Stimulated activated CD4-positive, alpha-beta T cell treated with anti-CD3 and anti-CD28 coated beads, Interleukin-4, amount 100 ng/mL, for 1 hour (primary cell): ENCODE results near the gene ABCC8.

Experiments used
- DNase-seq: peaks from one replicate; pipeline ENCODE4 v3.0.0-alpha.2; 2020

ABCC8 gene

GRCh38 chr11:17476317-17477083, at the start of gene ABCC8:
TSS of gene ABCC8 (minus strand) at chr11:17476845. CDS start at chr11:17476776, 69 bp downstream.
- DNase-seq, result no peak

- no peak for DNase-seq
Observed at GRCh38 chr11:17526326-17526725, 49.7 kb upstream of the ABCC8 start.

- DNase-seq, result no peak
Observed at GRCh38 chr11:17525570-17525969, 48.9 kb upstream of the ABCC8 start.

- no peak for DNase-seq
Observed at GRCh38 chr11:17524221-17524620, 47.6 kb upstream of the ABCC8 start.

GRCh38 chr11:17522655-17523054, 46.0 kb upstream of the ABCC8 start:
- no peak for DNase-seq

- no peak for DNase-seq
Observed at GRCh38 chr11:17521106-17521900, 44.7 kb upstream of the ABCC8 start.

GRCh38 chr11:17519061-17519885, 42.6 kb upstream of the ABCC8 start:
- DNase-seq, result no peak

- no peak for DNase-seq
Observed at GRCh38 chr11:17518366-17518765, 41.7 kb upstream of the ABCC8 start.

GRCh38 chr11:17517186-17517585, 40.5 kb upstream of the ABCC8 start:
- no peak for DNase-seq

GRCh38 chr11:17516551-17517150, 40.0 kb upstream of the ABCC8 start:
- DNase-seq, result no peak

- no peak for DNase-seq
Observed at GRCh38 chr11:17515443-17516176, 39.0 kb upstream of the ABCC8 start.

- no peak for DNase-seq
Observed at GRCh38 chr11:17514476-17514875, 37.8 kb upstream of the ABCC8 start.

- DNase-seq, result no peak
Observed at GRCh38 chr11:17513853-17514252, 37.2 kb upstream of the ABCC8 start.

- no peak for DNase-seq
Observed at GRCh38 chr11:17512101-17512500, 35.5 kb upstream of the ABCC8 start.

GRCh38 chr11:17511571-17511970, 34.9 kb upstream of the ABCC8 start:
- DNase-seq, result no peak

GRCh38 chr11:17510507-17511206, 34.0 kb upstream of the ABCC8 start:
- no peak for DNase-seq

GRCh38 chr11:17508791-17509190, 32.1 kb upstream of the ABCC8 start:
- DNase-seq, result no peak

- no peak for DNase-seq
Observed at GRCh38 chr11:17508306-17508705, 31.7 kb upstream of the ABCC8 start.

- no peak for DNase-seq
Observed at GRCh38 chr11:17507773-17508172, 31.1 kb upstream of the ABCC8 start.

GRCh38 chr11:17506942-17507341, 30.3 kb upstream of the ABCC8 start:
- no peak for DNase-seq

GRCh38 chr11:17506314-17506713, 29.7 kb upstream of the ABCC8 start:
- DNase-seq, result no peak

GRCh38 chr11:17505146-17505545, 28.5 kb upstream of the ABCC8 start:
- no peak for DNase-seq
